KG1 (cell line): ENCODE measurements around the gene GPR68.
"Not testable (repeated sequence)": the region's sequence is repeated elsewhere in the genome, so short reads cannot be mapped to it uniquely, and the experiment has no call there.

Experiments used
- DNase-seq: peaks from one replicate; lab custom pipeline; 2025; lab: John Stamatoyannopoulos, UW

Gene GPR68

GRCh38 chr14:91252871-91253794 is 8.6 kb upstream of the GPR68 start:
- DNase-seq, result no peak

- DNase-seq, result no peak
These were observed 6.4 kb upstream of the GPR68 start for GRCh38 chr14:91250912-91251311.

GRCh38 chr14:91249841-91250616 is 5.5 kb upstream of the GPR68 start:
- peak; percentile 63 for DNase-seq

GRCh38 chr14:91246051-91246852 is 1.7 kb upstream of the GPR68 start:
- DNase-seq, result peak; percentile 46

- DNase-seq, result not testable (repeated sequence)
These were observed 1.1 kb upstream of the GPR68 start for GRCh38 chr14:91245616-91246015.

GRCh38 chr14:91245029-91245428 is 525 bp upstream of the GPR68 start:
- no peak for DNase-seq

- no peak for DNase-seq
These were observed 1.4 kb downstream of the GPR68 start for GRCh38 chr14:91243074-91243471.

- DNase-seq, result no peak
These were observed 1.9 kb downstream of the GPR68 start for GRCh38 chr14:91242635-91243034.

GRCh38 chr14:91241863-91242262 is 2.6 kb downstream of the GPR68 start:
- DNase-seq, result no peak

- no peak for DNase-seq
These were observed 5.8 kb downstream of the GPR68 start for GRCh38 chr14:91238661-91239060.

- no peak for DNase-seq
These were observed 6.4 kb downstream of the GPR68 start for GRCh38 chr14:91238085-91238484.

GRCh38 chr14:91237219-91237618 is 7.3 kb downstream of the GPR68 start:
- no peak for DNase-seq

GRCh38 chr14:91235841-91236240 is 8.7 kb downstream of the GPR68 start:
- DNase-seq, result no peak

GRCh38 chr14:91234791-91235114 is 9.8 kb downstream of the GPR68 start:
- DNase-seq, result no peak

- DNase-seq, result no peak
These were observed 10.3 kb downstream of the GPR68 start for GRCh38 chr14:91233936-91234790.

GRCh38 chr14:91232603-91233002 is 11.9 kb downstream of the GPR68 start:
- DNase-seq, result no peak

- no peak for DNase-seq
These were observed 12.5 kb downstream of the GPR68 start for GRCh38 chr14:91232052-91232451.

GRCh38 chr14:91231446-91231845 is 13.1 kb downstream of the GPR68 start:
- DNase-seq, result no peak

- no peak for DNase-seq
These were observed 14.0 kb downstream of the GPR68 start for GRCh38 chr14:91230397-91231035.

- peak; percentile 30 for DNase-seq
These were observed 14.7 kb downstream of the GPR68 start for GRCh38 chr14:91229743-91230200.

- DNase-seq, result no peak
These were observed 15.5 kb downstream of the GPR68 start for GRCh38 chr14:91229005-91229382.
